Esophagus squamous epithelium (tissue), 4 donors: Measurements from ENCODE around the gene LMAN2L.

Source experiments
- POLR2A ChIP-seq, 4 donors: fragments of 450-650 bp; IDR thresholded peaks; one replicate each; pipeline ENCODE4 v1.6.1; 2017; ENCODE audit warnings: antibody characterized with exemption in 4 of 4, mild to moderate bottlenecking in 4 of 4, moderate library complexity in 3 of 4
- TF ChIP-seq, protein P1 (sequence below), 6 experiments: fragments of 450-650 bp in 4 of 6; fragments of 200-600 bp in 2 of 6; sonication (generic) in 2 of 6; IDR thresholded peaks; one replicate each; pipeline ENCODE4 v1.5.1; 2016 to 2019; ENCODE audit warnings: antibody characterized with exemption in 6 of 6, mild to moderate bottlenecking in 4 of 6, moderate library complexity in 4 of 6

- TF ChIP-seq, protein P1, sequence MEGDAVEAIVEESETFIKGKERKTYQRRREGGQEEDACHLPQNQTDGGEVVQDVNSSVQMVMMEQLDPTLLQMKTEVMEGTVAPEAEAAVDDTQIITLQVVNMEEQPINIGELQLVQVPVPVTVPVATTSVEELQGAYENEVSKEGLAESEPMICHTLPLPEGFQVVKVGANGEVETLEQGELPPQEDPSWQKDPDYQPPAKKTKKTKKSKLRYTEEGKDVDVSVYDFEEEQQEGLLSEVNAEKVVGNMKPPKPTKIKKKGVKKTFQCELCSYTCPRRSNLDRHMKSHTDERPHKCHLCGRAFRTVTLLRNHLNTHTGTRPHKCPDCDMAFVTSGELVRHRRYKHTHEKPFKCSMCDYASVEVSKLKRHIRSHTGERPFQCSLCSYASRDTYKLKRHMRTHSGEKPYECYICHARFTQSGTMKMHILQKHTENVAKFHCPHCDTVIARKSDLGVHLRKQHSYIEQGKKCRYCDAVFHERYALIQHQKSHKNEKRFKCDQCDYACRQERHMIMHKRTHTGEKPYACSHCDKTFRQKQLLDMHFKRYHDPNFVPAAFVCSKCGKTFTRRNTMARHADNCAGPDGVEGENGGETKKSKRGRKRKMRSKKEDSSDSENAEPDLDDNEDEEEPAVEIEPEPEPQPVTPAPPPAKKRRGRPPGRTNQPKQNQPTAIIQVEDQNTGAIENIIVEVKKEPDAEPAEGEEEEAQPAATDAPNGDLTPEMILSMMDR (IDR thresholded peaks at IDR 0.05): no peak
- TF ChIP-seq POLR2A (IDR thresholded peaks at IDR 0.05): no peak
Observed at GRCh38 chr2:96715658-96716057, 24.2 kb downstream of the LMAN2L start.
